HG02884 (cell line): ENCODE data around the gene PTS.

Source experiments
- ATAC-seq: cut with Tn5 transposase; IDR thresholded peaks from one replicate; pipeline ENCODE4 v1.9.1; 2021; ENCODE audit warnings: mild to moderate bottlenecking, moderate library complexity; ENCODE audit not compliant: unreplicated experiment

The PTS gene

GRCh38 chr11:112255067-112255720 lies 29.0 kb downstream of the PTS start:
- ATAC-seq, result no peak

- no peak for ATAC-seq
Measured at GRCh38 chr11:112260490-112260889, 34.3 kb downstream of the PTS start, which contains the start of gene PLET1. PLET1 (minus strand) TSS chr11:112260860; CDS start chr11:112260589, 271 bp downstream.

DNA sequence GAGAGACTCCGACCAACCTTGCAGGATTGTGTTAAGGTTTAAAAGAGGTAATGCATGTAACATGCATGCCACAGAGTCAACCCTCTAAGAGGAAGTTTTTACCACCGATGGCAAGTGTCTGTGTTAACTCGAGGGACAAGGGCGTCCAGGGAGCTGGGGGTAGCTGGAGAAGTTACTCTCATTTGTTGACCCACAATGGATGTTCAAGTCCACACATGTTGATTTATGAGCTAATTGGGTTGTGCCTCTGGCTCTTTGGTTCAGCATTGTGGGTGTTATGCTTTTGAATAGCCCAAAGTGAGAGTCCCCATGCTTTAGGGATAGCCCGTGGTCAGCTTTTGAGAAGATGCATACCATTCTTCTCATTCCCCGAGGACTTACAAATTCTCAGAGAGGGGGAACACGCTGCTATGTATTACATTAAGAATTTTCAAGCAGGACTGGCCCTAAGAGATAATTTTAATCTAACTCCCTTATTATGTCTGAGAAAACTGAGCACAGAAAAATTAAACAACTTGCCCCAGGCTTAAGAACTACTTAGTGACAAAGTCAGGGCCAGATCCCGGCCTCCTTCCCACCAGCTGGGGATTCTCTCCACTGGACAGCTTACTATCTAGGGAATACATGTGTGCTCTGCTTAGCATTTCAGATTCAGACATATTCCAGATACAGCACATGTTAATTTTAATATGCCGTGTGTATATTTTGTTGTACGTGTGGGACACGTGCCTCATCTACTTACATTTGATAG lies 39.6 kb downstream of the PTS start:
- ATAC-seq, result no peak

DNA sequence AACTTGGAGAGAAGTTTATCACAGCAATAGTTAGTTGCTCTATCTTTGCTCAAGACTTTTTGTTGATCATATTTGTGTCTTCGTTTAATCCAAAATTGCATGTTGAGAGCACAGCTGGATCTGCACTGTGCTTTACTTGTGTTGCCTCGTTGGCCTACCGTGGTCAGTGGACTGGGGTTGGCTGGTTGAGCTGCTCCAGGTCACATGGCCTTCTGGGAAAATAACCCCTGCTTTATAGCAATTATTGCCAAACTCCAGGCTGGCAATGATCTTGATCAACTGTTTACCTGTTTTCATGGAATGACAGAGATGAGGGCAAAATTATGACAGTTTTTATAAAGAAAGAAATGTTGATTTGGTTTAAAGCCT lies 40.2 kb downstream of the PTS start:
- ATAC-seq, result no peak

DNA sequence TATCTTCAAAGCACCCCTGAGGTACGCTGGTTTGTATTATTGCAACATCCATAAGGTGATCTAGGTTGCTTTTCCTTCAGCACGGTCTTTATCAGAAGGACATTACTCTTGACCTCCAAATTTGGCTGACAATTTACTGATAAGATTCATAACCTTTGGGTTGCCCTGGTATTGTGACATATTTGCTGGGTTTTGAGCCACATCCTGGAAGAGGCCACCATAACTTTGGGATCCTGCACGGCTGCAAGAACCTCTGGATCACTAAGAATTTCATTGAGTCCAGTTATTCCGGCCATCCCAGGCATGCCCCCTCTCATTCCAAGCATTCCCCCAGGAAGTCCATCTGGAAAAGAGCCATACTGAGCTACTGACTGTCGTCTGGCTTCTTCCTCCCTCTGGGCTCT lies 41.0 kb downstream of the PTS start:
- no peak for ATAC-seq

DNA sequence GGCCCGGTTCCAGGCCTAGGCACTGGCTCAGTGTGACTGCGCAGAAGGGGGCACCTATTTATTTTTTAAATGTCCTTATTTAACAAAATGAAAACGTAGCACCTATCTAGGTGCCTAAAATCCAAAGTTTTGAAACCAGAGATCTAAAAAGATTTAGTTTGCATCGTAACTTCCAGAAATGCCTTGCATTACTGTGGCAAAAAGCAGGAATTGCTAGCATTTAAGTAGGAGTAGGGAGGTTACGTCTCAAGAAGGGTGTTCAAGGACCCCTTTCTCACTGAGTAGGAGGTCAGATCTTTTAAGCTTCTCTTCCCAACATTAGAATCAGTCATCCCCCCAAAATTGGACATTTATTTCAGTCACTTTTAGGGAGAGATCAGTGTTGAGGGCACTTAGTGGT lies 42.2 kb downstream of the PTS start:
- ATAC-seq, result no peak

- no peak for ATAC-seq
Measured at GRCh38 chr11:112269139-112269538, 42.9 kb downstream of the PTS start.

DNA sequence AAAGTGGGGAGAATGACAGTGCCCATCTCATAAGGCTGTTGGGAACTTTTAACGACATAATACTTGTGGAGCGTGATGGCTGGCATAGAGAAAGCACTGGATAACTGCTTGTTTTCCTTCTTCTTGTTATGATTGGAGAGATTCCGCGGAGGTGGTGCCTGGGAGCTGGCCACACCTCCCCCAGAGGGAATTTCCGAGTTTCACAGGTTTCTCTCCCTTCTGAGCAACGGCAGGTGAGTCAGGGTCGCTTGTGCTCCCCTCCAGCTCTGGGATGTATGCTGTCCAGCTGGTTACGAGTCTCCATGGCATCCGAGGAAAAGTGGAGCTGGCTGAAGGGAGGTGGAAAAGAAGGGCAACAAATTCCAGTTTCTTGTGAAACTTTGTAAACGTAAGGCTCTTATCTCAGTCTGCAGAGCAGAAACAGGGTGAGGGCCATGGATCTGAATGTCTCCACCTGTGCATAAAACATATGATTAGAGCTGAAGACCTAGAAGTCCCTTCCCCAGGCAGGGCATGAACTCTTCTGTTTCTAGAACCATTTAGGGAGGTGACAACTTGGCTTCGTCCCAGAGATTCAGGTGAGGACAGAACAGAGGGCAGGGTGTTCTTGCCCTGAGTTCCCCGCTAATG lies 44.4 kb downstream of the PTS start:
- no peak for ATAC-seq

DNA sequence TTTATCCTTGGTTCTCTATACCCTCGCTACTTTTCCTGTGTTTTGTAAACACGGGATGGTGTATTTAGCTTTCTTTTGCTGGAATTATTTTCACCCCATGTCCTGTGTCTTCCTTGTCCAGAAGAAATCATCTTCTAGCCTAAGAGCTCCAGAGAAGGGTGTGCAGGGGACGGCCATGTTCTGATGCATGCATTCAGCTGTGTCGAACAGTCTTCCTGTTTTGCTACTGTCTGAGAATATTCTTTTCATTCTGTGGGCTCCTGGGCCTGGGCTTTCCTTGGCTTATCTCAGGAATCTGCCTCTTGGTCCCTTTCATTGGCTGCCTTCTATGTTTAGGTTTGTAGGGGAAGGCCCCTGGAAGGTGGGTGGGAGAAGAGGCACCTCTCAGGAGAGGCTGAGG lies 45.0 kb downstream of the PTS start:
- no peak for ATAC-seq

- ATAC-seq, result no peak
Measured at GRCh38 chr11:112273066-112273465, 46.8 kb downstream of the PTS start.

GRCh38 chr11:112274007-112274783 lies 48.0 kb downstream of the PTS start:
- ATAC-seq, result no peak

GRCh38 chr11:112277029-112277428 lies 50.8 kb downstream of the PTS start:
- ATAC-seq, result no peak

DNA sequence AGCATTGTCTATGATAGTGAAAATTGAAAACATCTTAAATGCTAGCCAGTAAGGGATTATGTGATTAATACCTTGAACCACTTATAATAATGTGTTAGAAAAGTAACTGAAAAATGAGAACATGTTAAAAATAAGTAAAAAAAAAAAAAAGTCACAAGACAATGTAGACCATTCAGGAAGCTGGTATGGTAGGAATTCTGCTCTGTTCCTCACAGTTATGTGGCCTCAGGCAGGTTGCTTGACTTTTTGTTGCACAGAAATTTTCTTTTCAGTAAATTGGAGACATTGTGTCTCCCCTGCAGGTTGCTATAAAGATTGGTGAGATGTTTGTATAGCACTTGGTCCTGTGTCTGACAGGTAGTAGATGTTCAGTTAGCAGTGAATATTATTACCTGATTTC lies 51.7 kb downstream of the PTS start:
- no peak for ATAC-seq

DNA sequence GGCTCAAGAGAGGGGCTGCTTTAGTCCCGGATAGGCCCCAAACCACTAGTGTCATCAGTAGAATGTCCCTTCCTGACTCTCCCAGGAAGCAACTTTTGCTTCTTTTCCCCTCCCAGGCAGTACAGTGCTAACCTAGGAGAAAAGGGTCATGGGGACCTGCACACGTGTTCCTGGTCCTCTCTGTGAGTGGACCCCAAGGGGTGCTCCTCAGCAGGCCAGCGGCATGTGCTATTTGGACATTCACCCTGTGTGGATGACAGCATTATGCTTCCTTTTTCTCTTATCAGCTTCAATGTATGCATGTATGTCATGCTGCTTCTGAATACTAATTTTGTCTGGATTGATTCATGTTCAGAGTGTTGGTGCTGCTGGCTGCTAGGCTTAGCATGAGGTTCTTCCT lies 52.6 kb downstream of the PTS start:
- no peak for ATAC-seq

- ATAC-seq, result peak; percentile 33
Measured at GRCh38 chr11:112279901-112280267, 53.7 kb downstream of the PTS start.

- peak; percentile 67 for ATAC-seq
Measured at GRCh38 chr11:112280268-112281126, 54.3 kb downstream of the PTS start.

GRCh38 chr11:112281726-112282125 lies 55.5 kb downstream of the PTS start:
- ATAC-seq, result no peak
